Thoracic aorta (tissue), 2 donors: ENCODE results near the gene PSMD9. TPM values are rescaled to one million over a fixed set of nuclear protein-coding genes. Genes with fewer than 3 reads are reported as not detected.
A peak's percentile ranks its signal among the peaks of the same experiment; 100 is the strongest.

Experiments
- ATAC-seq: fragments of 150-250 bp; one replicate; pipeline ENCODE4 v1.8.0; 2017; ENCODE audit warnings: low read depth; ENCODE audit not compliant: insufficient number of reproducible peaks, low FRiP score
- DNase-seq: peaks from one replicate; pipeline ENCODE4 v3.0.0-alpha.2; 2020; ENCODE audit warnings: low spot score
- H3K27ac ChIP-seq, 2 donors: fragments of 200-600 bp; sonication (generic); 1 replicate in 1 of 2; 2 replicates in 1 of 2; pipeline ENCODE4 v1.5.1; 2016; ENCODE audit warnings: mild to moderate bottlenecking in 2 of 2, moderate library complexity in 2 of 2
- H3K27me3 ChIP-seq: fragments of 200-600 bp; sonication (generic); replicated peaks from 2 replicates; pipeline ENCODE4 v1.6.0; 2016; ENCODE audit warnings: mild to moderate bottlenecking; ENCODE audit not compliant: insufficient read depth
- H3K36me3 ChIP-seq: fragments of 200-600 bp; sonication (generic); one replicate; pipeline ENCODE4 v1.5.1; 2016
- H3K4me1 ChIP-seq, 2 donors: fragments of 200-600 bp; sonication (generic); 1 replicate in 1 of 2; 2 replicates in 1 of 2; pipeline versions ENCODE4 v1.5.1 to v1.6.0; 2016; ENCODE audit warnings: low read depth in 2 of 2, mild to moderate bottlenecking in 1 of 2; ENCODE audit not compliant: control insufficient read depth in 1 of 2
- H3K4me3 ChIP-seq: fragments of 200-600 bp; sonication (generic); 2 replicates; pipeline ENCODE4 v1.5.1; 2016; ENCODE audit warnings: mild to moderate bottlenecking
- H3K9me3 ChIP-seq: fragments of 200-600 bp; sonication (generic); 2 replicates; pipeline ENCODE4 v1.5.1; 2016
- total RNA-seq, 2 donors: library from RNA; depleted of rRNA; stranded (reverse); fragments of >200 nt; gene quantifications; one replicate each; pipeline versions ENCODE4 v1.1.0 to v1.2.3, GENCODE V29; 2016
- TF ChIP-seq, protein P1 (sequence below): fragments of 200-600 bp; sonication (generic); IDR thresholded peaks from one replicate; pipeline ENCODE4 v1.5.1; 2019; ENCODE audit warnings: antibody characterized with exemption

Gene PSMD9, protein sequence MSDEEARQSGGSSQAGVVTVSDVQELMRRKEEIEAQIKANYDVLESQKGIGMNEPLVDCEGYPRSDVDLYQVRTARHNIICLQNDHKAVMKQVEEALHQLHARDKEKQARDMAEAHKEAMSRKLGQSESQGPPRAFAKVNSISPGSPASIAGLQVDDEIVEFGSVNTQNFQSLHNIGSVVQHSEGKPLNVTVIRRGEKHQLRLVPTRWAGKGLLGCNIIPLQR
- 100 to 1,000 TPM in 1 of 2 donors, 10 to 100 TPM in 1; 93.4 to 101 TPM for total RNA-seq

DNA sequence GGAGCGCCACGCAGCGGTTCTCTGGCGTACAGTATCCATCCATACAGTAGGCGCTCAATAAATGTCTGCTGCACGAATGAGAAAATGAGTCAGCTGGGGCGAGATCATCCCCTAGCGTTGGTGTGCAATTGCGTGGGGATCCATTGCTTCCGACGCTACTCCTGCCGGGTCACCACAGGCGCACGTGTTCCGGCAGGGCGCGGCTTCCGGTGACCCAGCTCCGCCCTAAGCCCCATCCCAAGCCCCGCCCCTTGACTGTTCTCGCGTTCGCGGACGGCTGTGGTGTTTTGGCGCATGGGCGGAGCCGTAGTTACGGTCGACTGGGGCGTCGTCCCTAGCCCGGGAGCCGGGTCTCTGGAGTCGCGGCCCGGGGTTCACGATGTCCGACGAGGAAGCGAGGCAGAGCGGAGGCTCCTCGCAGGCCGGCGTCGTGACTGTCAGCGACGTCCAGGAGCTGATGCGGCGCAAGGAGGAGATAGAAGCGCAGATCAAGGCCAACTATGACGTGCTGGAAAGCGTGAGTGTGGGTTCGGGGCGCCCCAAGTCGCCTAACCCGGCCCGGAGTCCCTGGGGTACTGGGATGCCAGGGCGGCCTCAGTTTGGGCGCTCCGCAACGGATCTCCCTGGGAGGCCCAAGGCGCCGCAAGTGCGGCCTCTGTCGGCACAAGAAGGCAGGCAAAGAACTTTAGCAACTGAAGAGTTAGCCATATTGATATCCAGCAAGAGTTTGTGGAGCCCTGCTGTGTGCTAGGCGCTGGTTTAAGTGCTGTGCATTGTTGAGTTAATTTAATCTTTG, at the start of gene PSMD9:
Gene PSMD9, plus strand, starts transcription at position 313 of the 796 bp plus-strand sequence. Its CDS starts 67 bp downstream, at position 380.
- H3K36me3 ChIP-seq, result no peaks in the 10 kb centered on the region
- peak within 1 kb of the TSS; percentile 89 for H3K4me3 ChIP-seq
- peak; percentile 97 for ATAC-seq
- DNase-seq, result peak; percentile 88
- peak within 1 kb of the TSS; percentile 95 to 96 for H3K27ac ChIP-seq
- no peaks in the 10 kb centered on the region for H3K9me3 ChIP-seq
- H3K4me1 ChIP-seq, result peaks cover 23 to 33% of the 10 kb centered on the region in 2 donors
- no peaks in the 10 kb centered on the region for H3K27me3 ChIP-seq
- TF ChIP-seq, protein P1, sequence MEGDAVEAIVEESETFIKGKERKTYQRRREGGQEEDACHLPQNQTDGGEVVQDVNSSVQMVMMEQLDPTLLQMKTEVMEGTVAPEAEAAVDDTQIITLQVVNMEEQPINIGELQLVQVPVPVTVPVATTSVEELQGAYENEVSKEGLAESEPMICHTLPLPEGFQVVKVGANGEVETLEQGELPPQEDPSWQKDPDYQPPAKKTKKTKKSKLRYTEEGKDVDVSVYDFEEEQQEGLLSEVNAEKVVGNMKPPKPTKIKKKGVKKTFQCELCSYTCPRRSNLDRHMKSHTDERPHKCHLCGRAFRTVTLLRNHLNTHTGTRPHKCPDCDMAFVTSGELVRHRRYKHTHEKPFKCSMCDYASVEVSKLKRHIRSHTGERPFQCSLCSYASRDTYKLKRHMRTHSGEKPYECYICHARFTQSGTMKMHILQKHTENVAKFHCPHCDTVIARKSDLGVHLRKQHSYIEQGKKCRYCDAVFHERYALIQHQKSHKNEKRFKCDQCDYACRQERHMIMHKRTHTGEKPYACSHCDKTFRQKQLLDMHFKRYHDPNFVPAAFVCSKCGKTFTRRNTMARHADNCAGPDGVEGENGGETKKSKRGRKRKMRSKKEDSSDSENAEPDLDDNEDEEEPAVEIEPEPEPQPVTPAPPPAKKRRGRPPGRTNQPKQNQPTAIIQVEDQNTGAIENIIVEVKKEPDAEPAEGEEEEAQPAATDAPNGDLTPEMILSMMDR, result peak; percentile 64

DNA sequence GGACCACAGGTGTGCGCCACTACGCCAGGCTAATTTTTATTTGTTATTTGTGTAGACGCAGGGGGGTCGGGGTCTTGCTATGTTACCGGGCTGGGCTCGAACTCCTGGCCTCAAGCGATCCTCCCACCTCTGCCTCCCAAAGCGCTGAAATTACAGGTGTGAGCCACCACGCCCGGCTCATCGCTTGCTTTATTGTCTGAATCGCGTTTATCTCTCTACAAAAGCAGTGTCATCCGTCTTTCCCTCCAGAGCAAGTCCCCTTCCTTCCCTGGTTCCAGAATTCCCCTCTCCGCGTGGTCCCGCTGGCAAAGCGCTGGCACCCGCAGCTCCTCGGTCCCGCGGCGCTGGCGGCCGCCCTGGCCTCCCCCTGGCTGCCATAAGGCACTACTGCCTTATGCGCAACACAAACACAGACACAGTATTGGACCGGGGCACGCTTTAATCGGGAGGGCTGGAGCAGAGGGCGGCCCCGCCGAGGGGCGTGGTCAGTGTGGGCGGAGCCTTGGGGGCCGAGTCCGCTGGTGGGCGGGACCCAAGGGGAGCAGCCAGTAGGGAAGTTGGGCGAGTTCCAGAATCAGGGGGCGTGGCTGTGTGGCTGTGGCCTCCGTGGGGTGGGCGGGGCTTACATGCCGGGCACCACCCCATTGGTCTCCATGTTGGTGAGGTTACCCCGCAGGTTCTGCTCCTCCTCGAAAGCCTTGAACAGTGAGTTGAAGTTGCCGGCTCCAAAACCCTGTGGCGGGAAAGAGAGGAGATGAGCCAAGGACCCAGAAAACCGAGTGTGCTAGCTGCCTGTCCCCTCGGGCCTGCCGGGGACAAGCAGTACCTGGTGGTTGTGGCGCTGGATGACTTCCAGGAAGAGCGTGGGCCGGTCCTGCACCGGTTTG, 49.2 kb upstream of the PSMD9 start:
- peak; percentile 100 for DNase-seq
- TF ChIP-seq, protein P1, result peak; percentile 43
- H3K27me3 ChIP-seq, result no peaks in the 10 kb centered on the region
- ATAC-seq, result peak; percentile 96
- no peaks in the 10 kb centered on the region for H3K9me3 ChIP-seq
- no peaks in the 10 kb centered on the region for H3K36me3 ChIP-seq
- H3K4me3 ChIP-seq, result peak overlapping the region; percentile 78
- peak overlapping the region; percentile 63 to 69 for H3K27ac ChIP-seq
- H3K4me1 ChIP-seq, result peaks cover 0 to 6% of the 10 kb centered on the region in 2 donors

DNA sequence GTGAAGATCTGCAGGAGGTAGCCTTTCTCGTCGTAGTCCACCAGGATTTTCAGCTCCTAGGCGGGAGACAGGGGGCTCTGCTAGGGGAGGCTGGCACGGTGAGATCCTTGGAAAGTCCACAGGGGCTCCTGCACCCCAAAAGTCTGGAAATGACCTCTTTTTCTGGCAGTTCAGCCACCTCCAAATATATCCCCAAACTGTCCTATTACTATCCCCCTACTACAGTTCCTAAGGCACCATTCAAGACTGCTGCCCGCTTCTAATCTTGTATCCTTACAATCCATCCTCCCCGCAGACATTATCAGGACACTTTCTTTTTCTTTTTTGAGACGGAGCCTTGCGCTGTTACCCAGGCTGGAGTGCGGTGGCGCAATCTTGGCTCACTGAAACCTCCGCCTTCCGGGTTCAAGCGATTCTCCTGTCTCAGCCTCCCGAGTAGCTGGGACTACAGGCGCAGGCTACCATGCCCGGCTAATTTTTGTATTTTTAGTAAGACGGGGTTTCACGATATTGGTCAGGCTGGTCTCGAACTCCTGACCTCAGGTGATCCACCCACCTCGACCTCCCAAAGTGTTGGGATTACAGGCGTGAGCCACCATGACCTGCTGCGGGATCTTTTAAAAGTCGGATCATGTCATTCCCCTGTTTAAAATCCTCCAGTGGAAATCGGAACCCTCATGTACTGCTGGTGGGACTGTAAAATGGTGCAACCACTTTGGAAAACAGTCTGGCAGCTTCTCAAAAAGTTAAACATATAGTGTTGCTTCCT, 48.4 kb upstream of the PSMD9 start:
- Histone ChIP-seq H3K9me3 (no peaks in the 10 kb centered on the region), H3K4me1 (peaks cover 0 to 6% of the 10 kb centered on the region in 2 donors), H3K36me3 (no peaks in the 10 kb centered on the region), H3K27ac (peak overlapping the region; percentile 63 to 69), H3K4me3 (peak overlapping the region; percentile 78), H3K27me3 (no peaks in the 10 kb centered on the region)
- TF ChIP-seq, protein P1, result no peak
- ATAC-seq (no peak), DNase-seq (no peak)

DNA sequence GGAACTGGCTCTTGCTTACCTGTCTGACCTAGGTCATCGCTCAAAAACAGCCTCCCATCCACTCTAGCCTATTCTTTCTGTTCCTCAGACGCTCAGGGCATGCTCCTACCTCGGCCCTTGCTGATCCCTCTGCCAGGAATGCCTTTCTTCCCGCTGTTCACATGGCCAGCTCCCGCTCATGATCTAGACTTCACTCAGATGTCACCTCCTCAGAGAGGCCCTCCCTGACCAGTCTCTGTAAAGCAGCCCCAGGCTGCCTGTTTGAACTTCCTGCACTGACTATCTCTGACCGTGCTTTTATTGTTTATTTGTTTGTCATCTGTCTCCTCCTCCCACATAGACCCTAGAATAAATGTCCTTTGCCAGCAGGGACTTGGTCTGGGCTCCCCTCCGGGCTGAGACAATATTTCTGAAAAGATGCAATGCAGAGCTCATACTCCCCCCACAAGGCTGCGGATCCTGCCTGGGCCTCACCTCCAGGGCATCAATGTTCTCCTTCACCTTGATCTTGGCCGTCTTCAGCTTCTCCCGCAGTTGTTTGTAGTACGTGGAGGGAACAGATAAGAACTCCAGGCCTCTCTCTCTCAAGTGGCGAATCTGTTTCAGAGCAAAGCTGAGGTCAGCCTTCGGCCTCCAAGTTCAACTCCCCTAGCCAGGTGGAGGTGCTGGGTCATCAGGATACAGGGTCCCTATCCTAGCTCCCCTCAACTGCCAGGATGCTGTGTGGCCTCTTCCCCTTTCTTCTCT, 45.2 kb upstream of the PSMD9 start:
- TF ChIP-seq, protein P1, result no peak
- H3K27ac ChIP-seq, result no peak overlapping the region
- no peaks in the 10 kb centered on the region for H3K27me3 ChIP-seq
- no peak for ATAC-seq
- peaks cover 0 to 6% of the 10 kb centered on the region in 2 donors for H3K4me1 ChIP-seq
- DNase-seq, result no peak
- H3K36me3 ChIP-seq, result no peaks in the 10 kb centered on the region
- H3K9me3 ChIP-seq, result no peaks in the 10 kb centered on the region
- H3K4me3 ChIP-seq, result no peak overlapping the region
